Stimulated activated CD8-positive, alpha-beta memory T cell treated with anti-CD3 and anti-CD28 coated beads, Interleukin-4, amount 100 ng/mL, for 4 hours (primary cell): ENCODE measurements around the gene SREBF1.

Experiments
- DNase-seq, 2 donors: peaks; one replicate each; pipeline ENCODE4 v3.0.0-alpha.2; 2020; ENCODE audit warnings: low read depth in 2 of 2, low spot score in 1 of 2

The SREBF1 gene

GRCh38 chr17:17766077-17766743 is 70.6 kb downstream of the SREBF1 start:
- no peak for DNase-seq

- DNase-seq, result no peak
These were observed 71.3 kb downstream of the SREBF1 start for GRCh38 chr17:17765359-17766076.

- DNase-seq, result no peak
These were observed 73.1 kb downstream of the SREBF1 start for GRCh38 chr17:17763734-17764133.

GRCh38 chr17:17763136-17763535 is 73.7 kb downstream of the SREBF1 start:
- no peak for DNase-seq

- no peak for DNase-seq
These were observed 74.1 kb downstream of the SREBF1 start for GRCh38 chr17:17762744-17763105.
